PC-9 (cell line): Measurements from ENCODE around the gene PTGER2.

ENCODE experiments used
- EZH2 ChIP-seq: fragments of 200-600 bp; sonication (generic); IDR thresholded peaks from 2 replicates; pipeline ENCODE4 v1.8.0; 2017; ENCODE audit warnings: antibody characterized with exemption, low read depth
- TF ChIP-seq, protein P1 (sequence below): fragments of 200-600 bp; sonication (generic); conservative IDR thresholded peaks from 2 replicates; pipeline ENCODE4 v1.6.1; 2017; ENCODE audit warnings: mixed run types, antibody characterized with exemption, mild to moderate bottlenecking, moderate library complexity

DNA sequence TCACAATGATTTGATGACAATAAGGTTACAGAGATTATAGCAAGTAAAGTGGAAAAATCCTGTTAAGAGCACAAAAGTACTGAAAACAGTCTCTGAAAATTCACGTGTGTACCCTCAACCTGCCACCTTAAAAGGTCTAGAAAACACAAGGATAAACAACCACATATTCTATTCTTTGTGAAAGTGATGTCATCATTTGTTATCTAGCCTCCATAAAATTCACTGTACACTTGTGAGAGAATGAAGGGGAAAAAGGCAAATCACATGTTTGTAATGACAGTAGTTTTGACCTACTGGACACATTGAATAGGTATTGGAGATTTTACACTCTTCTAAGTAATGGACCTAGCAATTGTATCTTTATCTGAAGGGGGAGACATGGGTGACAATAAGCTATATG is 42.6 kb upstream of the PTGER2 start:
- TF ChIP-seq EZH2 = no peak
- TF ChIP-seq, protein P1, sequence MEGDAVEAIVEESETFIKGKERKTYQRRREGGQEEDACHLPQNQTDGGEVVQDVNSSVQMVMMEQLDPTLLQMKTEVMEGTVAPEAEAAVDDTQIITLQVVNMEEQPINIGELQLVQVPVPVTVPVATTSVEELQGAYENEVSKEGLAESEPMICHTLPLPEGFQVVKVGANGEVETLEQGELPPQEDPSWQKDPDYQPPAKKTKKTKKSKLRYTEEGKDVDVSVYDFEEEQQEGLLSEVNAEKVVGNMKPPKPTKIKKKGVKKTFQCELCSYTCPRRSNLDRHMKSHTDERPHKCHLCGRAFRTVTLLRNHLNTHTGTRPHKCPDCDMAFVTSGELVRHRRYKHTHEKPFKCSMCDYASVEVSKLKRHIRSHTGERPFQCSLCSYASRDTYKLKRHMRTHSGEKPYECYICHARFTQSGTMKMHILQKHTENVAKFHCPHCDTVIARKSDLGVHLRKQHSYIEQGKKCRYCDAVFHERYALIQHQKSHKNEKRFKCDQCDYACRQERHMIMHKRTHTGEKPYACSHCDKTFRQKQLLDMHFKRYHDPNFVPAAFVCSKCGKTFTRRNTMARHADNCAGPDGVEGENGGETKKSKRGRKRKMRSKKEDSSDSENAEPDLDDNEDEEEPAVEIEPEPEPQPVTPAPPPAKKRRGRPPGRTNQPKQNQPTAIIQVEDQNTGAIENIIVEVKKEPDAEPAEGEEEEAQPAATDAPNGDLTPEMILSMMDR = no peak
